Breast epithelium (tissue), 4 donors: Measurements from ENCODE around the gene PRPF18. TPM values are rescaled to one million over a fixed set of nuclear protein-coding genes. Genes with fewer than 3 reads are reported as not detected.

ENCODE experiments used
- DNase-seq, 2 donors: peaks; one replicate each; pipeline ENCODE4 v3.0.0-alpha.2; 2019; ENCODE audit warnings: low spot score in 2 of 2
- H3K27ac ChIP-seq, 2 donors: fragments of 200-600 bp; sonication (generic) in 1 of 2; one replicate each; pipeline ENCODE4 v1.5.1; 2016 to 2019; ENCODE audit warnings: mild to moderate bottlenecking in 1 of 2
- H3K27me3 ChIP-seq, 2 donors: fragments of 200-600 bp; sonication (generic) in 1 of 2; one replicate each; pipeline versions ENCODE4 v1.5.1 to v1.6.0; 2017 to 2019; ENCODE audit warnings: control low read depth in 1 of 2, mild to moderate bottlenecking in 1 of 2
- H3K36me3 ChIP-seq: fragments of 200-600 bp; one replicate; pipeline ENCODE4 v1.5.1; 2019
- H3K4me1 ChIP-seq, 2 donors: fragments of 200-600 bp; sonication (generic); one replicate each; pipeline ENCODE4 v1.5.1; 2016 to 2019; ENCODE audit warnings: control low read depth in 1 of 2
- H3K4me3 ChIP-seq, 3 donors: fragments of 200-600 bp; sonication (generic); 1 replicate in 2 of 3; 2 replicates in 1 of 3; pipeline ENCODE4 v1.5.1; 2016 to 2019; ENCODE audit warnings: mild to moderate bottlenecking in 3 of 3, moderate library complexity in 2 of 3
- H3K9me3 ChIP-seq, 2 donors: fragments of 200-600 bp; sonication (generic) in 1 of 2; one replicate each; pipeline ENCODE4 v1.5.1; 2016 to 2019; ENCODE audit warnings: control low read depth in 1 of 2
- CTCF ChIP-seq, 3 donors: fragments of 450-650 bp; IDR thresholded peaks; one replicate each; pipeline ENCODE4 v1.5.1; 2016 to 2017; ENCODE audit warnings: antibody characterized with exemption in 3 of 3, mild to moderate bottlenecking in 3 of 3, moderate library complexity in 3 of 3
- POLR2A ChIP-seq: fragments of 450-650 bp; IDR thresholded peaks from one replicate; pipeline ENCODE4 v1.6.1; 2016; ENCODE audit warnings: antibody characterized with exemption, mild to moderate bottlenecking, moderate library complexity
- POLR2AphosphoS5 ChIP-seq, 3 donors: sonication (generic); formaldehyde crosslinking; IDR thresholded peaks; one replicate each; pipeline ENCODE4 v1.6.1; 2017; ENCODE audit warnings: antibody characterized with exemption in 3 of 3
- intact Hi-C: fragments of 100-400 bp; cut with DNase I; formaldehyde crosslinking; loops from one replicate; pipeline ENCODE4 v1.15.1; 2023; ENCODE audit warnings: low total_unique reads
- total RNA-seq, 3 donors: library from RNA; depleted of rRNA; stranded (reverse); fragments of >200 nt; gene quantifications; one replicate each; pipeline ENCODE4 v1.1.0, GENCODE V29; 2016

Gene PRPF18
- total RNA-seq, 3 donors from 2014 or later: 29.6 to 48.6 (median 36.7) TPM

GRCh38 chr10:13649844-13650520 is 63.2 kb downstream of the PRPF18 start:
- H3K27me3 ChIP-seq: no peaks in the 10 kb centered on the region
- no peak for TF ChIP-seq POLR2AphosphoS5 (IDR thresholded peaks at IDR 0.05)
- TF ChIP-seq CTCF (IDR thresholded peaks at IDR 0.05): no peak
- TF ChIP-seq POLR2A: no peak
- H3K9me3 ChIP-seq: no peaks in the 10 kb centered on the region
- no peaks in the 10 kb centered on the region for H3K36me3 ChIP-seq
- H3K4me3 ChIP-seq: no peak overlapping the region
- no peaks in the 10 kb centered on the region for H3K4me1 ChIP-seq
- DNase-seq: no peak
- intact Hi-C loops: no loop called here
- H3K27ac ChIP-seq: no peak overlapping the region

GRCh38 chr10:13650961-13651360 is 64.2 kb downstream of the PRPF18 start:
- Histone ChIP-seq H3K4me1 (no peaks in the 10 kb centered on the region), H3K27me3 (no peaks in the 10 kb centered on the region), H3K27ac (no peak overlapping the region), H3K9me3 (no peaks in the 10 kb centered on the region), H3K36me3 (no peaks in the 10 kb centered on the region), H3K4me3 (no peak overlapping the region)
- DNase-seq: no peak
- no peak for TF ChIP-seq CTCF (IDR thresholded peaks at IDR 0.05)
- no peak for TF ChIP-seq POLR2AphosphoS5 (IDR thresholded peaks at IDR 0.05)
- no peak for TF ChIP-seq POLR2A
- intact Hi-C loops: no loop called here

- Histone ChIP-seq H3K27me3 (no peaks in the 10 kb centered on the region), H3K9me3 (no peaks in the 10 kb centered on the region), H3K4me1 (no peaks in the 10 kb centered on the region), H3K27ac (no peak overlapping the region), H3K36me3 (no peaks in the 10 kb centered on the region), H3K4me3 (no peak overlapping the region)
- TF ChIP-seq POLR2AphosphoS5 (IDR thresholded peaks at IDR 0.05) (no peak), CTCF (IDR thresholded peaks at IDR 0.05) (no peak), POLR2A (no peak)
- DNase-seq: no peak
- intact Hi-C loops: no loop called here
Observed at GRCh38 chr10:13651969-13652720, 65.4 kb downstream of the PRPF18 start.

GRCh38 chr10:13652860-13653259 is 66.1 kb downstream of the PRPF18 start:
- Histone ChIP-seq H3K4me1 (no peaks in the 10 kb centered on the region), H3K27me3 (no peaks in the 10 kb centered on the region), H3K36me3 (no peaks in the 10 kb centered on the region), H3K27ac (no peak overlapping the region), H3K4me3 (no peak overlapping the region), H3K9me3 (no peaks in the 10 kb centered on the region)
- intact Hi-C loops: no loop called here
- DNase-seq: no peak
- TF ChIP-seq POLR2A (no peak), CTCF (IDR thresholded peaks at IDR 0.05) (no peak), POLR2AphosphoS5 (IDR thresholded peaks at IDR 0.05) (no peak)

GRCh38 chr10:13654118-13654830 is 67.5 kb downstream of the PRPF18 start:
- Histone ChIP-seq H3K4me3 (no peak overlapping the region), H3K36me3 (no peaks in the 10 kb centered on the region), H3K4me1 (no peaks in the 10 kb centered on the region), H3K27ac (no peak overlapping the region), H3K9me3 (no peaks in the 10 kb centered on the region), H3K27me3 (no peaks in the 10 kb centered on the region)
- TF ChIP-seq POLR2A: no peak
- TF ChIP-seq POLR2AphosphoS5 (IDR thresholded peaks at IDR 0.05): no peak
- TF ChIP-seq CTCF (IDR thresholded peaks at IDR 0.05): no peak
- no peak for DNase-seq
- intact Hi-C loops: no loop called here
